Erythroblast (primary cell): ENCODE results near the gene NYAP2.

ENCODE experiments used
- GATA1 ChIP-seq: IDR thresholded peaks from 2 replicates; pipeline ENCODE4 v1.6.1; 2011; ENCODE audit warnings: low read depth, mild to moderate bottlenecking, control low read depth, low read length, moderate library complexity
- POLR2A ChIP-seq: IDR thresholded peaks from 2 replicates; pipeline ENCODE4 v1.6.1; 2011; ENCODE audit warnings: mild to moderate bottlenecking, low read length

DNA sequence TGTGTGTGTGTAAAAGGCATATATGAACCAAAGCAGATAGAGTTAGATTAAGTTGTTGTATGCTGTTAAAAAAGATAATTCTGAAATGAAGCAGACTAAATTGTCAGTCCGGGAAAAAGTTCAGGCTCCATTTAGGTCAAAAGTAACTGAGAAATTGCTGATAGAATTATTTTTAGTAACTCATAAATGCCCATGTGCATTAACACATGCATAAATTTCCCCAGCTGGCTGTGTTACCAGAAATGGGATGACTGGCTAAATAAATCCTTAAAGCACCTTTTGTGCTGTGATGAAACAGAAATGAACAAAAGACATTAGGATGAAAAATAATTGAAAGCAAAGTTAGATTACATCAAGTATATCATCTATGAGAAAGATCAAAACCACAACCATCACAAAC, 111.3 kb downstream of the NYAP2 start:
- TF ChIP-seq POLR2A (no peak), GATA1 (no peak)
